HepG2 (cell line): ENCODE data around the gene DLG1. TPM values are rescaled to one million over a fixed set of nuclear protein-coding genes. Genes with fewer than 3 reads are reported as not detected.
A peak's percentile ranks its signal among the peaks of the same experiment; 100 is the strongest.

Source experiments
- ATAC-seq: fragments of 200-7000 bp; cut with Tn5 transposase; 3 replicates; pipeline ENCODE4 v1.9.1; 2020; ENCODE audit warnings: mild to moderate bottlenecking, moderate library complexity
- BruUV-seq: library from RNA; stranded (reverse); fragments of 400-500 nt; replicated peaks from 2 replicates; lab custom pipeline; 2021; lab: Mats Ljungman, UMichigan
- CTCF ChIA-PET: fragments of 300-600 bp; formaldehyde crosslinking; extraction: SDS; loops from one replicate; lab custom pipeline; 2021; ENCODE audit warnings: low total read pairs, inconsistent platforms, low intra/inter-chr PET ratio; lab: Yijun Ruan, JAX
- POLR2A ChIA-PET: fragments of 350-600 bp; sonication (Branson Sonifier 250); formaldehyde crosslinking; loops from one replicate; lab custom pipeline; 2020; ENCODE audit warnings: antibody characterized with exemption, inconsistent platforms; lab: Yijun Ruan, JAX
- DNase-seq: peaks from one replicate; pipeline ENCODE4 v3.0.0-alpha.2; 2015; ENCODE audit warnings: low spot score
- FAIRE-seq: peaks from 3 replicates; lab custom pipeline; 2011; peaks lifted over from hg19 to GRCh38; lab: Jason Lieb, UNC
- H2AFZ ChIP-seq: one replicate; pipeline ENCODE4 v1.6.1; 2011; ENCODE audit warnings: low read length, inconsistent platforms
- H3K27ac ChIP-seq: fragments of 300-600 bp; 3 replicates; pipeline ENCODE4 v1.8.0; 2011; ENCODE audit warnings: mixed run types, mild to moderate bottlenecking, mixed read lengths, low read length, inconsistent platforms; ENCODE audit not compliant: insufficient read depth; ENCODE audit errors: extremely low read length
- H3K27me3 ChIP-seq, 2 experiments: fragments of 200-600 bp in 1 of 2; 2 replicates in 1 of 2; 3 replicates in 1 of 2; pipeline versions ENCODE4 v1.6.0 to v1.8.0; 2011; ENCODE audit warnings: low read length in 2 of 2, mild to moderate bottlenecking in 2 of 2, moderate library complexity in 2 of 2, inconsistent platforms in 1 of 2; ENCODE audit not compliant: insufficient read depth in 2 of 2, control insufficient read depth in 1 of 2
- H3K36me3 ChIP-seq, 2 experiments: fragments of 200-600 bp in 1 of 2; replicated peaks in 1 of 2; 2 replicates in 1 of 2; 3 replicates in 1 of 2; pipeline versions ENCODE4 v1.5.1 to v1.8.0; 2011; ENCODE audit warnings: low read length in 2 of 2, inconsistent platforms in 1 of 2; ENCODE audit not compliant: insufficient read depth in 2 of 2, control insufficient read depth in 1 of 2
- H3K4me1 ChIP-seq: 2 replicates; pipeline ENCODE4 v1.5.1; 2012; ENCODE audit warnings: low read length, inconsistent platforms; ENCODE audit not compliant: insufficient read depth
- H3K4me2 ChIP-seq: 2 replicates; pipeline ENCODE4 v1.6.0; 2011; ENCODE audit warnings: low read depth, low read length, inconsistent platforms
- H3K4me3 ChIP-seq, 3 experiments: fragments of 200-600 bp in 1 of 3; sonication (generic), shearing (Covaris generic) in 1 of 3; replicated peaks in 1 of 3; 2 replicates each; pipeline ENCODE4 v1.5.1; 2011 to 2016; ENCODE audit warnings: low read length in 3 of 3, inconsistent platforms in 2 of 3, low read depth in 2 of 3, mild to moderate bottlenecking in 2 of 3, control low read depth in 1 of 3, mixed read lengths in 1 of 3; ENCODE audit not compliant: insufficient read depth in 1 of 3
- H3K79me2 ChIP-seq: one replicate; pipeline ENCODE4 v1.6.1; 2011; ENCODE audit warnings: low read length, inconsistent platforms; ENCODE audit not compliant: insufficient read depth
- H3K9ac ChIP-seq: 2 replicates; pipeline ENCODE4 v1.6.0; 2011; ENCODE audit warnings: mild to moderate bottlenecking, low read depth, low read length, inconsistent platforms; ENCODE audit not compliant: insufficient read depth
- H3K9me3 ChIP-seq: 2 replicates; pipeline ENCODE4 v1.5.1; 2012; ENCODE audit warnings: mild to moderate bottlenecking, low read length
- H4K20me1 ChIP-seq: 2 replicates; pipeline ENCODE4 v1.6.0; 2011; ENCODE audit warnings: inconsistent platforms, mild to moderate bottlenecking, low read length, moderate library complexity; ENCODE audit not compliant: insufficient read depth
- HOXD1 ChIP-seq: sonication (generic); formaldehyde crosslinking; IDR thresholded peaks from 2 replicates; pipeline ENCODE4 v1.5.0; 2020; ENCODE audit warnings: missing genetic modification reagents
- KLF9 ChIP-seq: IDR thresholded peaks from 2 replicates; pipeline ENCODE4 v1.6.1; 2016; ENCODE audit warnings: low read depth
- MNT ChIP-seq: fragments of 450-650 bp; IDR thresholded peaks from 2 replicates; pipeline ENCODE4 v1.6.1; 2016
- RBM22 ChIP-seq: fragments of 200-400 bp; formaldehyde crosslinking; optimal IDR thresholded peaks from 2 replicates; pipeline ENCODE3; 2017; ENCODE audit warnings: mild to moderate bottlenecking, low read length, moderate library complexity
- REST ChIP-seq, 2 experiments: IDR thresholded peaks; 2 replicates each; pipeline ENCODE4 v1.6.1; 2011 to 2012; ENCODE audit warnings: low read length in 2 of 2, borderline replicate concordance in 1 of 2, low read depth in 1 of 2, mild to moderate bottlenecking in 1 of 2, moderate library complexity in 1 of 2
- SAFB2 ChIP-seq: sonication (generic); formaldehyde crosslinking; IDR thresholded peaks from 2 replicates; pipeline ENCODE4 v1.5.1; 2020; ENCODE audit warnings: missing genetic modification reagents, low read depth, mild to moderate bottlenecking, borderline replicate concordance
- ZBTB14 ChIP-seq: sonication (generic); formaldehyde crosslinking; IDR thresholded peaks from 2 replicates; pipeline ENCODE4 v1.4.0; 2020; ENCODE audit warnings: missing genetic modification reagents
- ZFX ChIP-seq: sonication (generic); formaldehyde crosslinking; IDR thresholded peaks from 2 replicates; pipeline ENCODE4 v1.4.0; 2020; ENCODE audit warnings: mild to moderate bottlenecking, low read depth, missing genetic modification reagents, moderate library complexity
- ZFYVE20 ChIP-seq: sonication (generic); formaldehyde crosslinking; IDR thresholded peaks from 2 replicates; pipeline ENCODE4 v1.8.0; 2023; ENCODE audit warnings: low read depth, mild to moderate bottlenecking, moderate library complexity, missing genetic modification reagents, borderline replicate concordance
- ZNF296 ChIP-seq: sonication (generic); formaldehyde crosslinking; conservative IDR thresholded peaks from 2 replicates; pipeline ENCODE4 v1.5.0; 2020; ENCODE audit warnings: mild to moderate bottlenecking, missing genetic modification reagents
- ZNF670 ChIP-seq: sonication (generic); formaldehyde crosslinking; IDR thresholded peaks from 2 replicates; pipeline ENCODE4 v1.8.0; 2022; ENCODE audit warnings: mild to moderate bottlenecking, missing genetic modification reagents, borderline replicate concordance
- ZNF775 ChIP-seq: sonication (generic); formaldehyde crosslinking; IDR thresholded peaks from 2 replicates; pipeline ENCODE4 v1.4.0; 2020; ENCODE audit warnings: missing genetic modification reagents, mild to moderate bottlenecking, moderate library complexity, borderline replicate concordance
- WGBS: methylation state at CpG from one replicate; pipeline ENCODE4 v1.1.6; 2017; ENCODE audit warnings: low lambda C conversion rate; 5-methylcytosine and 5-hydroxymethylcytosine counted together
- in situ Hi-C: cut with HindIII; loops from 2 replicates; pipeline ENCODE4 v1.10.0; 2017; ENCODE audit warnings: low pct_unique_long_range_greater_than_20kb; ENCODE audit not compliant: extremely low pct_ligation_motif_present
- intact Hi-C: fragments of 100-400 bp; cut with micrococcal nuclease; formaldehyde crosslinking; loops from one replicate; pipeline ENCODE4 v1.10.0; 2022; ENCODE audit not compliant: unreplicated experiment
- polyA plus RNA-seq, 8 experiments: library from polyadenylated mRNA; depleted of rRNA in 3 of 8; stranded (reverse) in 7 of 8; unstranded in 1 of 8; fragments of >200 nt; fragmentation: Illumina TruSeq in 4 of 8; extraction: Trizol in 4 of 8; gene quantifications; 2 replicates each; pipeline versions ENCODE4 v1.2.1 to v1.2.3, GENCODE V29; 2011 to 2016; ENCODE audit warnings: low read depth in 4 of 8, missing spikeins in 1 of 8, mixed read lengths in 1 of 8; ENCODE audit not compliant: insufficient read depth in 1 of 8
- total RNA-seq, 5 experiments: library from RNA; depleted of rRNA; stranded (reverse); fragments of >200 nt; fragmentation: Illumina TruSeq; extraction: Trizol; gene quantifications; 2 replicates each; pipeline ENCODE4 v1.2.3, GENCODE V29; 2016; ENCODE audit warnings: low read depth in 1 of 5

The DLG1 gene
- total and polyA plus RNA-seq, 2 of the 13 experiments (the other 11 are each of a cell fraction or from before 2014, with no cell fraction given), result 30.5 to 104 TPM

GRCh38 chr3:197132916-197133530, 165.4 kb downstream of the DLG1 start:
- no peak for ATAC-seq
- Histone ChIP-seq H3K9me3 (no peaks in the 10 kb centered on the region), H3K4me2 (no peak overlapping the region), H4K20me1 (no peaks in the 10 kb centered on the region), H3K9ac (no peak overlapping the region), H3K4me1 (no peaks in the 10 kb centered on the region), H3K79me2 (no peaks in the 10 kb centered on the region), H3K36me3 (peaks cover 25 to 74% of the 10 kb centered on the region in 2 experiments), H3K4me3 (no peak overlapping the region), H3K27me3 (no peaks in the 10 kb centered on the region), H2AFZ (no peak overlapping the region), H3K27ac (no peak overlapping the region)
- 98% methylated on average over 2 of the region's 2 CpGs for WGBS
- no peak for DNase-seq
- TF ChIP-seq SAFB2 (CRISPR knock-in tag) (no peak), ZNF670 (no peak), RBM22 (peak; percentile 34), ZFX (CRISPR knock-in tag) (no peak), ZNF296 (CRISPR knock-in tag) (no peak), ZBTB14 (CRISPR knock-in tag) (no peak), ZFYVE20 (CRISPR knock-in tag) (no peak)
- in situ Hi-C loops (no loop called here), intact Hi-C loops (no loop called here)
- no TSS peak for BruUV-seq
- no peak for FAIRE-seq
- ChIA-PET POLR2A (no interaction called here), CTCF (no interaction called here)

GRCh38 chr3:197125636-197126035, 172.8 kb downstream of the DLG1 start:
- H2AFZ ChIP-seq, result no peak overlapping the region
- BruUV-seq, result no TSS peak
- CTCF ChIA-PET, result no interaction called here
- no peak overlapping the region for H3K4me3 ChIP-seq
- H3K27me3 ChIP-seq, result no peaks in the 10 kb centered on the region; a peak in 1 of 5 replicates
- in situ Hi-C loops, result no loop called here
- intact Hi-C loops, result no loop called here
- no peak for FAIRE-seq
- no peaks in the 10 kb centered on the region for H3K4me1 ChIP-seq
- H3K27ac ChIP-seq, result no peak overlapping the region
- DNase-seq, result no peak
- no peaks in the 10 kb centered on the region for H3K79me2 ChIP-seq
- H3K9ac ChIP-seq, result no peak overlapping the region
- H4K20me1 ChIP-seq, result no peaks in the 10 kb centered on the region
- H3K4me2 ChIP-seq, result no peak overlapping the region
- no peaks in the 10 kb centered on the region for H3K9me3 ChIP-seq
- no peak for ATAC-seq
- POLR2A ChIA-PET, result no interaction called here
- peaks cover 9 to 41% of the 10 kb centered on the region in 2 experiments for H3K36me3 ChIP-seq
- 93% methylated on average over 2 of the region's 2 CpGs for WGBS
- TF ChIP-seq HOXD1 (no peak), MNT (no peak), ZNF775 (CRISPR knock-in tag) (no peak), KLF9 (no peak), REST (IDR thresholded peaks at IDR 0.05; ENCODE audit: borderline replicate concordance in 1 of 2, low read depth in 1 of 2, low read length in 2 of 2) (no peak)
